HL-60 (cell line): ENCODE results near the gene CASQ1.

ENCODE experiments used
- DNase-seq, 2 experiments: peaks; one replicate each; pipeline ENCODE4 v3.0.0-alpha.2; 2010 to 2020; ENCODE audit warnings: low read depth in 1 of 2, low spot score in 1 of 2
- H3K27ac ChIP-seq: fragments of 250-450 bp; sonication (Bioruptor Pico); replicated peaks from 2 replicates; pipeline ENCODE4 v1.5.1; 2020; ENCODE audit warnings: mild to moderate bottlenecking, moderate library complexity
- H3K27me3 ChIP-seq: fragments of 250-450 bp; sonication (Bioruptor Pico); 2 replicates; pipeline ENCODE4 v1.5.1; 2021; ENCODE audit warnings: mild to moderate bottlenecking, moderate library complexity; ENCODE audit not compliant: insufficient read depth, poor library complexity, severe bottlenecking
- H3K4me3 ChIP-seq: replicated peaks from 2 replicates; pipeline ENCODE4 v1.5.1; 2011; ENCODE audit warnings: mild to moderate bottlenecking, control low read depth, low read length; ENCODE audit not compliant: insufficient read depth
- GABPA ChIP-seq: IDR thresholded peaks from 2 replicates; pipeline ENCODE4 v1.6.1; 2012; ENCODE audit warnings: low read depth
- POLR2AphosphoS5 ChIP-seq: IDR thresholded peaks from 2 replicates; pipeline ENCODE4 v1.6.1; 2012; ENCODE audit warnings: low read depth
- SPI1 ChIP-seq: IDR thresholded peaks from 2 replicates; pipeline ENCODE4 v1.6.1; 2012; ENCODE audit warnings: low read depth, mild to moderate bottlenecking, borderline replicate concordance
- TF ChIP-seq, protein P1 (sequence below): IDR thresholded peaks from one replicate; pipeline ENCODE4 v1.5.1; 2011; ENCODE audit warnings: low read length, control low read depth, inconsistent platforms; ENCODE audit not compliant: insufficient read depth
- TF ChIP-seq, protein P2 (sequence below): IDR thresholded peaks from 2 replicates; pipeline ENCODE4 v1.6.1; 2012; ENCODE audit warnings: low read depth; ENCODE audit not compliant: insufficient replicate concordance

Gene CASQ1

DNA sequence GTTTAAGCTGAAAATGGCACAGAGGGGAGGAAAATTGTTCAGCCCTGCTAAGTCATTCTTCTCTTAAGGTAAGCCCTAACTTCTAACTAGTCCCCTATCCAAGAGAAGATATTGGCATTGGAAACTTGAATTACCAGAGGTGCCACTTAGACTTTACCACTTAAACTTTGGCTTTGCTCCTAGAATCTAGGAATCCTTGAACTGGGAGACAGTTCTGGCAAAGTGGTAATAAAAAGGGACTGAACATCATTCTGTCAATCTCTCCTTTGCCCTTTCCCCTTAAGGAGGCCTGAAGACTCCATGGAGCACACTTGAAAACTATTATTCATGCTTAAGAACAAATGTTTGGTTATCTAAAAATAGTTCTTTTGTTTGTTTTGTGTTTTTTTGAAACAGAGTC, 30.5 kb upstream of the CASQ1 start:
- H3K27me3 ChIP-seq, result no peaks in the 10 kb centered on the region
- H3K4me3 ChIP-seq, result no peak overlapping the region
- TF ChIP-seq GABPA, result no peak
- TF ChIP-seq, protein P1, sequence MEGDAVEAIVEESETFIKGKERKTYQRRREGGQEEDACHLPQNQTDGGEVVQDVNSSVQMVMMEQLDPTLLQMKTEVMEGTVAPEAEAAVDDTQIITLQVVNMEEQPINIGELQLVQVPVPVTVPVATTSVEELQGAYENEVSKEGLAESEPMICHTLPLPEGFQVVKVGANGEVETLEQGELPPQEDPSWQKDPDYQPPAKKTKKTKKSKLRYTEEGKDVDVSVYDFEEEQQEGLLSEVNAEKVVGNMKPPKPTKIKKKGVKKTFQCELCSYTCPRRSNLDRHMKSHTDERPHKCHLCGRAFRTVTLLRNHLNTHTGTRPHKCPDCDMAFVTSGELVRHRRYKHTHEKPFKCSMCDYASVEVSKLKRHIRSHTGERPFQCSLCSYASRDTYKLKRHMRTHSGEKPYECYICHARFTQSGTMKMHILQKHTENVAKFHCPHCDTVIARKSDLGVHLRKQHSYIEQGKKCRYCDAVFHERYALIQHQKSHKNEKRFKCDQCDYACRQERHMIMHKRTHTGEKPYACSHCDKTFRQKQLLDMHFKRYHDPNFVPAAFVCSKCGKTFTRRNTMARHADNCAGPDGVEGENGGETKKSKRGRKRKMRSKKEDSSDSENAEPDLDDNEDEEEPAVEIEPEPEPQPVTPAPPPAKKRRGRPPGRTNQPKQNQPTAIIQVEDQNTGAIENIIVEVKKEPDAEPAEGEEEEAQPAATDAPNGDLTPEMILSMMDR, result no peak
- no peak for TF ChIP-seq POLR2AphosphoS5
- no peak for TF ChIP-seq SPI1
- TF ChIP-seq, protein P2, sequence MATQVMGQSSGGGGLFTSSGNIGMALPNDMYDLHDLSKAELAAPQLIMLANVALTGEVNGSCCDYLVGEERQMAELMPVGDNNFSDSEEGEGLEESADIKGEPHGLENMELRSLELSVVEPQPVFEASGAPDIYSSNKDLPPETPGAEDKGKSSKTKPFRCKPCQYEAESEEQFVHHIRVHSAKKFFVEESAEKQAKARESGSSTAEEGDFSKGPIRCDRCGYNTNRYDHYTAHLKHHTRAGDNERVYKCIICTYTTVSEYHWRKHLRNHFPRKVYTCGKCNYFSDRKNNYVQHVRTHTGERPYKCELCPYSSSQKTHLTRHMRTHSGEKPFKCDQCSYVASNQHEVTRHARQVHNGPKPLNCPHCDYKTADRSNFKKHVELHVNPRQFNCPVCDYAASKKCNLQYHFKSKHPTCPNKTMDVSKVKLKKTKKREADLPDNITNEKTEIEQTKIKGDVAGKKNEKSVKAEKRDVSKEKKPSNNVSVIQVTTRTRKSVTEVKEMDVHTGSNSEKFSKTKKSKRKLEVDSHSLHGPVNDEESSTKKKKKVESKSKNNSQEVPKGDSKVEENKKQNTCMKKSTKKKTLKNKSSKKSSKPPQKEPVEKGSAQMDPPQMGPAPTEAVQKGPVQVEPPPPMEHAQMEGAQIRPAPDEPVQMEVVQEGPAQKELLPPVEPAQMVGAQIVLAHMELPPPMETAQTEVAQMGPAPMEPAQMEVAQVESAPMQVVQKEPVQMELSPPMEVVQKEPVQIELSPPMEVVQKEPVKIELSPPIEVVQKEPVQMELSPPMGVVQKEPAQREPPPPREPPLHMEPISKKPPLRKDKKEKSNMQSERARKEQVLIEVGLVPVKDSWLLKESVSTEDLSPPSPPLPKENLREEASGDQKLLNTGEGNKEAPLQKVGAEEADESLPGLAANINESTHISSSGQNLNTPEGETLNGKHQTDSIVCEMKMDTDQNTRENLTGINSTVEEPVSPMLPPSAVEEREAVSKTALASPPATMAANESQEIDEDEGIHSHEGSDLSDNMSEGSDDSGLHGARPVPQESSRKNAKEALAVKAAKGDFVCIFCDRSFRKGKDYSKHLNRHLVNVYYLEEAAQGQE, result no peak
- no peak for DNase-seq
- no peak overlapping the region for H3K27ac ChIP-seq

DNA sequence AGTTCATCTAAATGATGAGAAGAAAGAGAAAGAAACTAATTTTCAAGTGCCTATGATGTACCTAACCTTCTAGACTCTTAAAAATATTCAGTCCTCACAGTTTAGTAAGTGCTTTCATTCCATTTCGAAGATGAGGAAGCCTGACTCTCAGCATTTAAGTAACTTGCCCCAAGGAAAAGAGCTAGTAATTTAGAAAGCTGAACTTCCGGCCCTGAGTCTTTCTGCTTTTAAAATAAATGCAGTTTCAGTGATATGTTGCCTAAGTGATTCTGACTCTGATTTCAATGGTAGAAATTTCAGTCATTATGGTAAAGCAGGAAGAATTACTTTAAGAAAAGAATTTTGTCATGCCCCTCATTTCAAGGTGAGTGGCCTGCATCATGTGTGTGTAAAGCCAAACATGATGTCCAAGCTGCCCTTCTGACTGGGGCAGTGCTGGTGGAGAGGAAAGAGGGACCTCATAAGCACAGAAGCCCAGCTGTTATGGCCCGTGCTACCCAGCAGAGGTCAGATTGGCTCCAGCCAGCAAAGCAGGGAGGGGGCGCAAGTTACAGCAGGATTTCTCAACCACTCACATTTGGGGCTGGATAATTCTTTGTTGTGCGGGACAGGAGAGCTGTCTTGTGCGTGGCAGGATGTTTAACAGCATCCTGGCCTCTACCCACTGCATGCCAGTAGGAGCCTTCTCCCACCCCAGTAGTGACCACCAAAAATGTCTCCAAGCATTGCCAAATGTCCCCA, 28.2 kb upstream of the CASQ1 start:
- TF ChIP-seq, protein P1, result peak; percentile 9
- no peak for TF ChIP-seq POLR2AphosphoS5
- DNase-seq, result peak in 1 of 2 experiments; percentile 13
- H3K27ac ChIP-seq, result no peak overlapping the region
- no peak overlapping the region for H3K4me3 ChIP-seq
- no peaks in the 10 kb centered on the region for H3K27me3 ChIP-seq

DNA sequence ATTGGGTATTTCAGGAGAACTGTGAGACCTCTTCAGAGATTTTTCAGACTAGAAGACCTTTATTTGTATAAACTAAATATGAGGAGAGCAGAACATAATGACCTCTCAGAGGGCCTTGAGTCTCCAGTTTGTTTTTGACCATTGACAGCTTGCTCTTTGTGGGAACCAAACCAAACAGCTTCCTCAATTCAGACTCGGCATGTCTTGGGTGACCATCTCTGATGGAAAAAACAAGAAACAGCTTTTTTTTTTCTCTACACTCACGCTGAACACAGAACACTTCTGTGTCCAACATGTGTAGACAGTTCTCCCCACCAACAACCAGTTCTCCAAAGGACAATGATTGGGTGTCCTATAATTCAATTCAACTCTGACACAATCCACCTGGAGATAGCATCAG, 27.4 kb upstream of the CASQ1 start:
- Histone ChIP-seq H3K27me3 (no peaks in the 10 kb centered on the region), H3K27ac (no peak overlapping the region), H3K4me3 (no peak overlapping the region)
- DNase-seq, result no peak
- TF ChIP-seq, protein P1, result no peak
- TF ChIP-seq, protein P2, result no peak
- TF ChIP-seq SPI1 (no peak), POLR2AphosphoS5 (no peak), GABPA (no peak)

DNA sequence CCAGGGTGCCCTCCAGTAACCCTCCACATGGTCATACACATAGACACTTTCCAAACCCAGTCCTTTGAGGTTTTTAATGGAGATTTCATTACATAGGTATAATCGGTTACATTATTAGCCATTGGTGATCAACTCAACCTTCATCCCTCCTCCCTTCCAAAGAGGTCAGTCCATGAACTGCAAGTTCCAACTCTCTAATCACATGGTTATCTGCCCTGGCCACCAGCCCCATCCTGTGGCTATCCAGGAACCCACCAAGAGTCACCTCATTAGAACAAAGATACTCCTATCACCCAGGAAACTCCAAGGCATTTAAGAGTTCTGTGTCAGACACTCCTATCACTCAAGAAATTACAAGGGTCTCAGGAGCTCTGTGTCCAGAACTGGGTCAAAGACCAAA, 26.8 kb upstream of the CASQ1 start:
- H3K27me3 ChIP-seq, result no peaks in the 10 kb centered on the region
- DNase-seq, result no peak
- TF ChIP-seq, protein P2, result no peak
- TF ChIP-seq, protein P1, result no peak
- TF ChIP-seq POLR2AphosphoS5 (no peak), GABPA (no peak), SPI1 (no peak)
- no peak overlapping the region for H3K27ac ChIP-seq
- H3K4me3 ChIP-seq, result no peak overlapping the region
